GM10847 (cell line): ENCODE measurements around the gene RPTOR.

Experiments used
- POLR2A ChIP-seq: IDR thresholded peaks from 2 replicates; pipeline ENCODE4 v1.6.1; 2011; ENCODE audit not compliant: insufficient read length; ENCODE audit errors: extremely low read depth

RPTOR gene

DNA sequence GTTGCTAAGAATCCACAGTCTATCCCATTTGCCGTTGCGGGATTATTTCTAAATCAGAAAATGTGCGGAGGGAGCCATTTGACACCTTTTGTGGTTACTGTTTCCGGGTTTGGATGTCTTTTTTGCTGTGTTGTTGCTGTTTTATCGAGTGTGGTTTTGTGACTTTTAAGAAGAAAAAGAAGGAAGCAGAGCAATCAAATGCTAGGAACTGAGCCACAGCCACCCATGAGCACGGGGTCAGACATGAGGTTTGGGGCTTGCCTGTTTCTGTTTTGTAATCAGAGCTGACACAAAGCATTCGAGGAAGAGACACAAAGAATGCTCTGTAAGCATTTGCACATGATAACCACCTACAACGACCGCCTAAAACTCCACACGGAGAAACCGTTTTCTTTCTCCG is 393.9 kb downstream of the RPTOR start:
- no peak for TF ChIP-seq POLR2A

GRCh38 chr17:80939151-80940145 is 394.8 kb downstream of the RPTOR start:
- TF ChIP-seq POLR2A, result no peak

DNA sequence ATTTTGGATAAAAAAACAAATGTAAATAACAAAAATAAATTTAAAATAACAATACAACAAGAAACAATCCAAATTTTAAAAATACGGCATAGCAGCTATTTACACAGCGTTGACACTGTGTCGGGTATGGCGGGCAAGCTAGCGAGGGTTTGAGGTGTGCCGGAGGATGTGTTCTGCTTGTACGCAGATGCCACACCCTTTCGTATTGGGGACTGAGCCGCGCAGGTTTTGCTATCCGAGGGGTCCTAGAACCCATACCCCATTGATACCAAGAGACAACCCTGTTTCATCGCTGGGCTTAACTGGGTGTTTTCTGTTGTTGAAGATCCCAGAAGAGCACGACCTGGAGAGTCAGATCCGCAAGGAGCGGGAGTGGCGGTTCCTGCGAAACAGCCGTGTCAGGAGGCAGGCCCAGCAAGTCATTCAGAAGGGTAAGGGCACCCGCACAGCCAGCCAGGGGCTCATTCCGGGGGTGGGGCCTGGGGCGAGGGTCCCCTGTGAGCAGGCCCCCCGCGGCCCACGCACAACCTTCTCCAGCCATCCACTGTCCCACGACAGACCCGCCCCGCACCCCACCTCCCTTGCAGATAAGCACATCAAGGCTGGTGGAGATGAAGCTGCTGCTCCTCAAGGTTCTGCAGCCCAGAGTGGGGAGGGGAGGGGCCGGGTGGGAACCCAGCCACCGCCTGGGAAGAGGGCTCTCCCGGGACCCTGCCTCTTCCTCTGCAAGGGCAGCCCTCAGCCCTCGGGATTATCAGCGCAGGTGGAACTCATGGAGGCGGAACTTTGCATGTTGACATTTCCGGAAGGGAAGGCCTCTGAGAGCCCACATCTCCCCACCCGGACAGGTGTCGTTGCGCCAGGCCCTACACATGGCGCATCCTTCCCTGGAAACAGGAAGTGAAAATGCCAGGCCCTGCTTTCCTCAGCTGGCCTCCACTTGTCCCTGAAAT is 395.8 kb downstream of the RPTOR start:
- TF ChIP-seq POLR2A, result no peak

- TF ChIP-seq POLR2A, result no peak
Measured at GRCh38 chr17:80941171-80941570, 396.5 kb downstream of the RPTOR start.

DNA sequence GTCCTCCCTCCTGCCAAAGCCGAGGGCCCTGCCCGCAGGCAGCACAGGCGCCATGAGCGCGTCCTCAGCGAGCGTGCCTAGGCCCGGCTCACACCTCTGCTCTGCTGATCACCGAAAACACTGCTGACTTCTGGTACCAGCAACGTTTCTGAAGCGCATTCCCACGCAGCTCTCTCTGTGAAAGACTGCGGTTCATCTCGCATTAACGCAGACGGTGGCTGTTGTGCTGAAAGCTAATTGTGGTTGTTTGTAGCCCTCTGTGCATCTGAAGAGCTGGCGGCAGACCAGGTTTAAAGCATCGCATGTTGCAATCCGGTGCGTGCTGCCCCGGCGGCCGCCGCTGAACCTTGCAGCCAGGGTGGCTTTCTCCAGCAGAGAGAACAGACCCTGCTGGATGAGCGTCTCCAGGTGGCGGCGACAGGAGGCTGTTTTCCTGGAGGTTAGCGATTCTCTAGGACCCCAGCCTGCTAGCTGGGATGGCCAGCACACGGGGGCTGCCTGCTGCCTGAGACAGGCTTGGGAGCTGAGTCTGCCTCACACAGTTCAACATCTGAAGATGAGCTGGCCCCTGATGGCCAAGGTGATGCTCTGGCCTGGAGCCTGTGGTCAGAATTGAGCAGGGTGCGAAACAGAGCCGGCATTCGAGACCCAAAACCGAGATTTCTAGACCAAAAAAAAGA is 397.2 kb downstream of the RPTOR start:
- TF ChIP-seq POLR2A, result no peak

- no peak for TF ChIP-seq POLR2A
Measured at GRCh38 chr17:80942423-80943345, 398.0 kb downstream of the RPTOR start.

DNA sequence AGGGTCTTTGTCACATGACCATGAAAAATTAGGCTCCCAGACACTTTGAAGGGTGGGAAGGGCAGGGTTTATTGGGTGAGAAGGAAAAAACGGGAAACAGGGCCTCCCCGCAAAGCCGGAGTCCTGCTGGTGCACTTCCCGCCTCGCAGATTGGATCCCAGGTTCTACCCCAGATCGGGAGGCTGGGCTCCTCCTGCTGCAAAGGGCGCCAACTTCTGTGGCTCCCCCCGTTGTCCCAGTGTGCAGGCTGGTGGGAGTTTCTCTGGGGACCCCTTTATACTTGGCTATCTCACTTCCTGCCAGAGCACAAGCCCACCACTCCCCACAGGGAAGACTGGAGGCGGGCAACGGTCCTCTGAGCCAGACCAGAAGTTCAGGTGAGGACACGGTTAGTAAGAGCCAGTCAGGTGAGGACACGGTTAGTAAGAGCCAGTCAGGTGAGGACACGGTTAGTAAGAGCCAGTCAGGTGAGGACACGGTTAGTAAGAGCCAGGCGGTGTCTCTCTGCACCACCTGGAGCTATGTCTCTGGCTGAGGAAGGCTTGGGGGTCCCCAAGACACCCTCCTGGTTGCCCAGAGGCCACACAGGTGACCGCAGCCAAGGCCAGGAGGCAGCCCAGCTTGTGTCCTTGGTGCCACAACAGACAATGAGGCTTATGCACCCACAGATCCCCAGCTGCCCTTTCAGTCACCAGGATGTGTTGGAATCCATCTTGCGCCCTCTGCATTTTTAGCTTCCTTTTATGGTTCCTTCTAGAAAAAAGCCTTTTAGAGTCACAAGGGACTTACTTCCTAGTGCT is 398.9 kb downstream of the RPTOR start:
- no peak for TF ChIP-seq POLR2A

DNA sequence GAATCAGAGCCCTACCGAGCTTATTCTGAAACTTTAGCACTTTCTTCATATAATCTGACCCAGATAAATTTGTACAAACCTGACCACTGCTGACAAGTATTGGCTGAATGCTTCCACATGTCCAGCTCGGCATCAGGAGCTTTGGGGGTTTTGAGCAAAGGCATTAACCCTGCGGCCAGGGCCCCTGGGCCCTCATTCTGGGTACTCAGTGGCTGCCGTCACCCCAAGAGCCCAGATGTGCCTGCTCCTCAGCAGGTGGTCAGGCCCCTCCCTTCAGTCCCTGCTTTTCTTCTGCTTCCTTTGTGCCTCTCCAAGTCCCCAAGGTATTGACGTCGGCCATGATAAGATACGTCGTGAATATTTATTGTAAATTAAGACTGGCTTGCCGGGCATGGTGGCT is 399.7 kb downstream of the RPTOR start:
- TF ChIP-seq POLR2A, result no peak

GRCh38 chr17:80945736-80946135 is 401.1 kb downstream of the RPTOR start:
- no peak for TF ChIP-seq POLR2A

DNA sequence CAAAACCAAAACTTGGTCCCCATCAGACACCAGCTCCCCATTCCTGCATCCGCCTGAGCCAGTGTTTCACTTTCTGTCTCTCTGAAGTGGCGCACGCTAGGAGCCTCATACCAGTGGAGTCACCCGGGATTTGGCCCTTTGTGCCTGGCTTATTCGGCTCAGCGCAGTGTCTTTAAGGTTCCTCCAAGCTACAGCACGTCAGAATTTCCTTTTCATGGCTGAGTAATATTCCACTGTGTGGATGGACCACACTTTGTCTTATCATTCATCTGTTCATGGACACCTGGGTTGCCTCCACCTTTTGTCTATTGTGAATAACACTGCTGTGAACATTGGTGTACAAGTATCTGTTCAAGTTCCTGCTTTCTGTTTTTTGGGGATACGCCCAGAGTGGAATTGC is 401.8 kb downstream of the RPTOR start:
- TF ChIP-seq POLR2A, result no peak

DNA sequence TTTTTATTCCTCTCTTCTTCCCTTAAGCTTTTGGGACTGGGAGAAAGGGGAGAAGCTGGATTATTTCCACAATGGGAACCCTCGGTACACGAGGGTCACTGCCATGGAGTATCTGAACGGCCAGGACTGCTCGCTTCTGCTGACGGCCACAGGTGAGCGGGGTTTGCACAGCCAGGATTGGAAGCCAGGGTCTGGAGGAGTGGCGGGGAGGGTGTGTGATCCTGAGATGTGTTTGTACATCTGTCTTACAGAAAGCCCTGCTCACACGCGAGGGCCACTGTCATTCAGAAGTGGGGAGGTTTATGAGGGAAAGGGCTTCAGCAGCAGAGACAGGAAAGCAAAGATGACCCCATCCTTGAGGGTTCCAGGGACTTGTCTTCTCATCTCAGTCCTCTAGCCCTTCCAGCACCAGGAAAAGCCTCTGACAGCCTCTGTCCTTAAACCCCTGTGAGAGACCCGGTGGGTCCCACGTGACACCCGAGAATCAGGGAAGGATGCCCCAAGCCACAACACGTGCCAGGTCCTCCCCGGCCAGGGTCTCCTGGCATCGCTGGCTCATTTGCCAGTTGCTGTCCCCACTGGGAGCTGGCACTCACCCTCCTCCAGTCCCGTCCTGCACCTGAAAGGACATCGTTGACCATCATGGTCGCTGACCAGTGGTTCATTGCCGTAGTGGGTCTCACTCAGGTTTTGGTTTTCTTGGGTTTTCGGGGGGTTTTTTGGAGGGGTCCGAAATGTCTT is 402.7 kb downstream of the RPTOR start:
- no peak for TF ChIP-seq POLR2A
